H1 (cell line): ENCODE measurements around the gene IFT25. TPM values are rescaled to one million over a fixed set of nuclear protein-coding genes. Genes with fewer than 3 reads are reported as not detected.

Source experiments
- CTCF ChIA-PET: fragments of 300-600 bp; sonication (Branson Sonifier 250); formaldehyde crosslinking; loops from one replicate; lab custom pipeline; 2021; ENCODE audit not compliant: partially characterized antibody; lab: Charles Lee
- POLR2A ChIA-PET: fragments of 300-600 bp; sonication (Branson Sonifier 250); formaldehyde crosslinking; loops from one replicate; lab custom pipeline; 2021; ENCODE audit warnings: inconsistent platforms; ENCODE audit not compliant: partially characterized antibody; lab: Charles Lee
- DNase-seq, 2 experiments: peaks; one replicate each; pipeline versions ENCODE4 v3.0.0 to v3.0.0-alpha.2; 2010 to 2022; ENCODE audit warnings: low spot score in 2 of 2, low read depth in 1 of 2, mixed read lengths in 1 of 2
- FAIRE-seq: peaks from 2 replicates; lab custom pipeline; 2011; peaks lifted over from hg19 to GRCh38; lab: Jason Lieb, UNC
- H2AFZ ChIP-seq: 2 replicates; pipeline ENCODE4 v1.8.1; 2012; ENCODE audit warnings: low read length, inconsistent platforms
- H2AK5ac ChIP-seq: 2 replicates; pipeline ENCODE4 v1.6.1; 2013; ENCODE audit warnings: low read depth, low read length
- H2BK120ac ChIP-seq: replicated peaks from 2 replicates; pipeline ENCODE3; 2013; ENCODE audit warnings: low read depth, low read length, inconsistent platforms
- H2BK12ac ChIP-seq: 2 replicates; pipeline ENCODE4 v1.6.1; 2013; ENCODE audit warnings: low read depth, low read length
- H2BK15ac ChIP-seq: 2 replicates; pipeline ENCODE4 v1.6.1; 2013; ENCODE audit warnings: low read length
- H2BK20ac ChIP-seq: 2 replicates; pipeline ENCODE4 v1.6.1; 2013; ENCODE audit warnings: low read length
- H2BK5ac ChIP-seq: 2 replicates; pipeline ENCODE4 v1.6.1; 2013; ENCODE audit warnings: low read depth, low read length
- H3K14ac ChIP-seq: 2 replicates; pipeline ENCODE4 v1.6.1; 2013; ENCODE audit warnings: inconsistent platforms; ENCODE audit not compliant: insufficient read length
- H3K18ac ChIP-seq: 2 replicates; pipeline ENCODE4 v1.6.1; 2013; ENCODE audit warnings: low read length; ENCODE audit errors: extremely low read depth
- H3K23ac ChIP-seq: 2 replicates; pipeline ENCODE4 v1.6.1; 2013; ENCODE audit warnings: inconsistent platforms; ENCODE audit not compliant: insufficient read length
- H3K23me2 ChIP-seq: 2 replicates; pipeline ENCODE4 v1.6.1; 2013; ENCODE audit warnings: low read depth, low read length
- H3K27ac ChIP-seq: 2 replicates; pipeline ENCODE4 v1.6.1; 2011; ENCODE audit warnings: low read depth, low read length, inconsistent platforms
- H3K27me3 ChIP-seq, 4 experiments: replicated peaks in 1 of 4; 1 replicate in 1 of 4; 2 replicates in 3 of 4; pipeline versions ENCODE4 v1.6.1 to v1.8.1; 2011 to 2013; ENCODE audit warnings: low read length in 3 of 4, mild to moderate bottlenecking in 3 of 4, inconsistent platforms in 2 of 4, mixed read lengths in 2 of 4, moderate library complexity in 1 of 4; ENCODE audit not compliant: control insufficient read depth in 3 of 4, insufficient read depth in 3 of 4; ENCODE audit errors: extremely low read depth in 1 of 4
- H3K36me3 ChIP-seq, 4 experiments: 2 replicates each; pipeline versions ENCODE4 v1.6.1 to v1.8.1; 2011 to 2013; ENCODE audit warnings: mild to moderate bottlenecking in 4 of 4, low read length in 3 of 4, moderate library complexity in 2 of 4, control low read depth in 1 of 4, inconsistent platforms in 1 of 4; ENCODE audit not compliant: insufficient read depth in 4 of 4, control insufficient read depth in 2 of 4
- H3K4ac ChIP-seq: replicated peaks from 2 replicates; pipeline ENCODE3; 2013; ENCODE audit warnings: low read length, low read depth, mixed read lengths, inconsistent platforms; ENCODE audit not compliant: insufficient read length
- H3K4me1 ChIP-seq, 4 experiments: replicated peaks in 1 of 4; 1 replicate in 1 of 4; 2 replicates in 3 of 4; pipeline versions ENCODE4 v1.6.1 to v1.8.1; 2011 to 2013; ENCODE audit warnings: low read length in 3 of 4, inconsistent platforms in 2 of 4, mixed read lengths in 1 of 4; ENCODE audit not compliant: insufficient read depth in 4 of 4, control insufficient read depth in 3 of 4
- H3K4me2 ChIP-seq, 2 experiments: 2 replicates each; pipeline versions ENCODE4 v1.6.1 to v1.8.1; 2011 to 2013; ENCODE audit warnings: low read depth in 2 of 2, low read length in 2 of 2, control low read depth in 1 of 2, inconsistent platforms in 1 of 2, mild to moderate bottlenecking in 1 of 2; ENCODE audit not compliant: insufficient read depth in 1 of 2
- H3K4me3 ChIP-seq, 4 experiments: fragments of 200-600, 300-600 bp in 1 of 4; sonication (generic), shearing (Covaris generic), sonication (Bioruptor Twin) in 1 of 4; 2 replicates each; pipeline versions ENCODE4 v1.5.1 to v1.8.1; 2011 to 2016; ENCODE audit warnings: low read length in 4 of 4, low read depth in 3 of 4, control low read depth in 2 of 4, inconsistent platforms in 2 of 4, mild to moderate bottlenecking in 2 of 4, mixed read lengths in 1 of 4, moderate library complexity in 1 of 4; ENCODE audit not compliant: insufficient read depth in 2 of 4; ENCODE audit errors: extremely low read depth in 1 of 4
- H3K56ac ChIP-seq: replicated peaks from 2 replicates; pipeline ENCODE3; 2013; ENCODE audit warnings: low read depth, mild to moderate bottlenecking, mixed read lengths, low read length, inconsistent platforms; ENCODE audit not compliant: insufficient read length
- H3K79me1 ChIP-seq: 2 replicates; pipeline ENCODE4 v1.6.1; 2013; ENCODE audit warnings: low read depth, low read length, control low read depth
- H3K79me2 ChIP-seq, 2 experiments: 2 replicates each; pipeline versions ENCODE4 v1.6.1 to v1.8.1; 2012 to 2013; ENCODE audit warnings: low read length in 2 of 2, mild to moderate bottlenecking in 2 of 2, inconsistent platforms in 1 of 2; ENCODE audit not compliant: insufficient read depth in 2 of 2, control insufficient read depth in 1 of 2
- H3K9ac ChIP-seq, 4 experiments: replicated peaks in 1 of 4; 1 replicate in 1 of 4; 2 replicates in 3 of 4; pipeline versions ENCODE4 v1.6.1 to v1.8.1; 2011 to 2013; ENCODE audit warnings: low read depth in 3 of 4, low read length in 3 of 4, control low read depth in 2 of 4, mild to moderate bottlenecking in 2 of 4, moderate library complexity in 2 of 4, inconsistent platforms in 1 of 4; ENCODE audit errors: extremely low read depth in 1 of 4
- H3K9me3 ChIP-seq, 2 experiments: 2 replicates each; pipeline versions ENCODE4 v1.6.1 to v1.8.1; 2012 to 2013; ENCODE audit warnings: mild to moderate bottlenecking in 2 of 2, moderate library complexity in 2 of 2, control low read depth in 1 of 2, inconsistent platforms in 1 of 2, low read depth in 1 of 2, low read length in 1 of 2, mixed read lengths in 1 of 2; ENCODE audit not compliant: insufficient read depth in 2 of 2
- H4K20me1 ChIP-seq, 2 experiments: replicated peaks in 1 of 2; 2 replicates each; pipeline versions ENCODE3 to v1.8.1; 2011 to 2013; ENCODE audit warnings: inconsistent platforms in 2 of 2, low read length in 2 of 2, mild to moderate bottlenecking in 1 of 2; ENCODE audit not compliant: insufficient read depth in 2 of 2, control insufficient read depth in 1 of 2
- H4K5ac ChIP-seq: 2 replicates; pipeline ENCODE4 v1.6.1; 2013; ENCODE audit warnings: low read length, low read depth, mixed read lengths, inconsistent platforms; ENCODE audit not compliant: insufficient read length
- H4K8ac ChIP-seq: 2 replicates; pipeline ENCODE4 v1.8.0; 2013; ENCODE audit warnings: mild to moderate bottlenecking, moderate library complexity, low read length, inconsistent platforms; ENCODE audit not compliant: insufficient read depth; ENCODE audit errors: extremely low read depth
- H4K91ac ChIP-seq: replicated peaks from 2 replicates; pipeline ENCODE3; 2013; ENCODE audit warnings: low read length, mixed read lengths, inconsistent platforms; ENCODE audit not compliant: insufficient read length
- EP300 ChIP-seq, 2 experiments: IDR thresholded peaks; 1 replicate in 1 of 2; 2 replicates in 1 of 2; pipeline ENCODE4 v1.6.1; 2011 to 2012; ENCODE audit warnings: low read depth in 2 of 2, low read length in 2 of 2, mild to moderate bottlenecking in 2 of 2, borderline replicate concordance in 1 of 2, inconsistent platforms in 1 of 2, moderate library complexity in 1 of 2
- KDM4A ChIP-seq: IDR thresholded peaks from one replicate; pipeline ENCODE4 v1.7.1; 2012; ENCODE audit warnings: low read depth, mild to moderate bottlenecking, moderate library complexity, low read length, inconsistent platforms; ENCODE audit not compliant: severe bottlenecking
- KDM5A ChIP-seq: fragments of 200-600 bp; IDR thresholded peaks from 2 replicates; pipeline ENCODE4 v1.7.1; 2012; ENCODE audit warnings: mild to moderate bottlenecking, low read length, inconsistent platforms, mixed read lengths
- RBBP5 ChIP-seq: IDR thresholded peaks from 2 replicates; pipeline ENCODE4 v1.7.1; 2012; ENCODE audit warnings: low read depth, mild to moderate bottlenecking, inconsistent platforms, low read length, moderate library complexity, borderline replicate concordance
- RXRA ChIP-seq: IDR thresholded peaks from 2 replicates; pipeline ENCODE4 v1.6.1; 2011; ENCODE audit warnings: low read depth, mild to moderate bottlenecking, low read length, moderate library complexity; ENCODE audit not compliant: insufficient read depth
- SIRT6 ChIP-seq: IDR thresholded peaks from one replicate; pipeline ENCODE4 v1.7.1; 2012; ENCODE audit warnings: low read length, inconsistent platforms
- SP1 ChIP-seq: IDR thresholded peaks from 2 replicates; pipeline ENCODE4 v1.6.1; 2011; ENCODE audit warnings: low read depth, low read length
- TAF7 ChIP-seq: optimal IDR thresholded peaks from 2 replicates; pipeline ENCODE3; 2011; ENCODE audit warnings: low read depth, mild to moderate bottlenecking, inconsistent platforms, low read length, moderate library complexity, borderline replicate concordance
- TEAD4 ChIP-seq: IDR thresholded peaks from 2 replicates; pipeline ENCODE4 v1.6.1; 2012; ENCODE audit warnings: low read depth, low read length, inconsistent platforms, mixed read lengths
- ZNF274 ChIP-seq: IDR thresholded peaks from 2 replicates; pipeline ENCODE4 v1.7.0; 2012; ENCODE audit warnings: low read length, borderline replicate concordance; ENCODE audit errors: extremely low read depth
- WGBS, 2 experiments: shearing (Covaris generic) in 1 of 2; methylation state at CpG; one replicate each; pipeline versions ENCODE4 v1.1.6 to v1.1.7; 2013 to 2015; ENCODE audit warnings: low lambda C conversion rate in 2 of 2, mixed read lengths in 2 of 2, inconsistent platforms in 1 of 2, low coverage in 1 of 2, missing lambda C conversion rate in 1 of 2; ENCODE audit not compliant: insufficient replicate concordance in 2 of 2, insufficient coverage in 1 of 2, insufficient read length in 1 of 2; ENCODE audit errors: extremely low coverage in 1 of 2, missing lambda C conversion rate in 1 of 2; 5-methylcytosine and 5-hydroxymethylcytosine counted together
- polyA plus RNA-seq, 7 experiments: library from polyadenylated mRNA; depleted of rRNA in 3 of 7; stranded (reverse) in 5 of 7; unstranded in 2 of 7; fragments of >200 nt in 5 of 7; fragments of 200-250 nt in 2 of 7; gene quantifications; 1 replicate in 5 of 7; 2 replicates in 1 of 7; 4 replicates in 1 of 7; pipeline versions ENCODE4 v1.2.1 to v1.2.3, GENCODE V29; 2011 to 2013; ENCODE audit warnings: missing spikeins in 2 of 7, mixed read lengths in 2 of 7
- total RNA-seq: library from RNA; stranded (reverse); fragmentation: NEBNext Ultra II Directional; extraction: Animal tissue kit (Norgen Biotek cat#: 25700); gene quantifications from 2 replicates; pipeline ENCODE4 v1.2.1, GENCODE V29; 2021
- TF ChIP-seq, protein P1 (sequence below): IDR thresholded peaks from 2 replicates; pipeline ENCODE4 v1.6.1; 2011; ENCODE audit warnings: low read length, improper control_type of control experiment

Gene IFT25
- total and polyA plus RNA-seq, 2 of the 8 experiments (the other 6 are each of a cell fraction or from before 2014, with no cell fraction given): 15.0 to 36.3 TPM

DNA sequence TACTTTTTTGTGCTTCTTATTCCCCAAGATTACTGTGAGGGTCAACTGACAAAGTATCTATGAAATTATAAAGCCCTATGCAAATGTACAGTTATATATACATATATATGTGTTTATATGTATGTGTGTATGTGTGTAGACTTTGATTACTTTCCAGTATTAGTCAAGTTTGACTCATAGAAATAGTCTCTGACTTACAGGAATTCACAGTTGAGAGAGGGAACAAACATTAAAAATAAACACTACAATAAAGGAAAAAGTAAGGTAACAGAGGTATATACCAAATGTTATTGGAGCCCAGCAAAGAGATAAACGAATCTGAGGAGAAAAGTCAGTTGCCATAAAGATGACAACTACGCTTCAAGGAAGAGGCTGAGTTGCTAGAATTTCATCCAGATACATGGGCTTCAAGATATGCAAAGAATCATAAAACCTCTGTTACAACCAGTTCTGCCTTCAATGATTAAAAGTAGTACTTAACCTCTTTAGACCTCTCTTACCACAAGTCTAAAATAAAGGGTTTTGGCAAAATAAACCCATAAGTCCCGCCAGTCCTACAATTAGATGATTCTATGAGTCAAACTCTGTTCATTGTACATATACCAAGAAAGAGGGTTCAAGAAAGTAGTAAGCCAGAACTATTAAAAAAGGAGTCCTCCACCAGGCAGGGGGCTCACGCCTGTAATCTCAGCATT is 7.2 kb downstream of the IFT25 start:
- H4K20me1 ChIP-seq: peaks cover 0 to under 1% of the 10 kb centered on the region in 2 experiments
- peaks cover 6 to 10% of the 10 kb centered on the region in 2 experiments for H3K9me3 ChIP-seq
- no peak overlapping the region for H3K14ac ChIP-seq
- no peak overlapping the region for H3K56ac ChIP-seq
- POLR2A ChIA-PET: interaction anchor here (1.2 kb wide), 1 partner anchor 25 kb away, joined by 4 read pairs; no protein-coding TSS in a partner anchor
- CTCF ChIA-PET: interaction anchor here (1.7 to 2.7 kb wide), 2 partner anchors 11 to 12 kb away, joined by 6 to 8 read pairs; no protein-coding TSS in a partner anchor
- peaks cover 0 to 8% of the 10 kb centered on the region in 2 experiments; a peak in 1 of 4 replicates for H3K79me2 ChIP-seq
- no peaks in the 10 kb centered on the region; a peak in 1 of 7 replicates for H3K4me1 ChIP-seq
- no peaks in the 10 kb centered on the region; the same call in 1 of the 2 replicates for H3K79me1 ChIP-seq
- no peak overlapping the region for H3K4me2 ChIP-seq
- no peak overlapping the region for H4K91ac ChIP-seq
- H4K5ac ChIP-seq: no peak overlapping the region
- 91% methylated on average over 4 of the region's 4 CpGs; no CpG with 5 or more reads in 1 of the 2 experiments for WGBS, 2 experiments
- H2BK15ac ChIP-seq: no peak overlapping the region
- no peak overlapping the region for H3K18ac ChIP-seq
- H3K27ac ChIP-seq: no peak overlapping the region
- H3K36me3 ChIP-seq: peaks cover 0 to 11% (median 2%) of the 10 kb centered on the region in 4 experiments; a peak in 3 of 8 replicates
- no peak overlapping the region for H3K4ac ChIP-seq
- DNase-seq (no peak), FAIRE-seq (no peak)
- H3K23me2 ChIP-seq: no peaks in the 10 kb centered on the region
- no peak overlapping the region for H4K8ac ChIP-seq
- no peak overlapping the region for H2BK120ac ChIP-seq
- H3K9ac ChIP-seq: no peak overlapping the region
- H2BK20ac ChIP-seq: no peak overlapping the region
- no peak overlapping the region for H3K23ac ChIP-seq
- H2BK5ac ChIP-seq: no peak overlapping the region
- no peak overlapping the region for H2BK12ac ChIP-seq
- H3K27me3 ChIP-seq: no peaks in the 10 kb centered on the region
- no peak overlapping the region for H3K4me3 ChIP-seq
- H2AFZ ChIP-seq: no peak overlapping the region
- H2AK5ac ChIP-seq: no peak overlapping the region
- TF ChIP-seq, protein P1, sequence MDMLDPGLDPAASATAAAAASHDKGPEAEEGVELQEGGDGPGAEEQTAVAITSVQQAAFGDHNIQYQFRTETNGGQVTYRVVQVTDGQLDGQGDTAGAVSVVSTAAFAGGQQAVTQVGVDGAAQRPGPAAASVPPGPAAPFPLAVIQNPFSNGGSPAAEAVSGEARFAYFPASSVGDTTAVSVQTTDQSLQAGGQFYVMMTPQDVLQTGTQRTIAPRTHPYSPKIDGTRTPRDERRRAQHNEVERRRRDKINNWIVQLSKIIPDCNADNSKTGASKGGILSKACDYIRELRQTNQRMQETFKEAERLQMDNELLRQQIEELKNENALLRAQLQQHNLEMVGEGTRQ: no peak
- TF ChIP-seq KDM5A (no peak), ZNF274 (no peak), TEAD4 (no peak), SIRT6 (no peak), TAF7 (no peak), KDM4A (no peak), RXRA (no peak), SP1 (no peak), EP300 (IDR thresholded peaks at IDR 0.05; ENCODE audit: borderline replicate concordance in 1 of 2, low read depth in 2 of 2, low read length in 2 of 2) (no peak), RBBP5 (no peak)
